Hippocampal formation (tissue), 2 donors: ENCODE measurements around the gene AJUBA.
"Not testable (repeated sequence)": the region's sequence is repeated elsewhere in the genome, so short reads cannot be mapped to it uniquely, and the experiment has no call there.

ENCODE experiments used
- DNase-seq, 2 donors: peaks; one replicate each; lab custom pipeline; 2025; lab: John Stamatoyannopoulos, UW

Gene AJUBA

GRCh38 chr14:23006544-23007419 lies 24.4 kb upstream of the AJUBA start:
- DNase-seq: peak; percentile 97 to 98

- no peak for DNase-seq
Measured at GRCh38 chr14:23006188-23006534, 23.8 kb upstream of the AJUBA start.

GRCh38 chr14:23005451-23006187 lies 23.3 kb upstream of the AJUBA start:
- DNase-seq: no peak

- DNase-seq: not testable (repeated sequence)
Measured at GRCh38 chr14:23004274-23004673, 21.9 kb upstream of the AJUBA start.

- DNase-seq: no peak
Measured at GRCh38 chr14:23002592-23002991, 20.2 kb upstream of the AJUBA start.

- no peak for DNase-seq
Measured at GRCh38 chr14:23000860-23001259, 18.5 kb upstream of the AJUBA start.

GRCh38 chr14:22998329-22999012 lies 16.1 kb upstream of the AJUBA start:
- no peak for DNase-seq

GRCh38 chr14:22997676-22998323 lies 15.4 kb upstream of the AJUBA start:
- DNase-seq: no peak

GRCh38 chr14:22996768-22997654 lies 14.7 kb upstream of the AJUBA start:
- no peak for DNase-seq

GRCh38 chr14:22995889-22996625 lies 13.7 kb upstream of the AJUBA start:
- no peak for DNase-seq

- DNase-seq: peak in 1 of 2 donors; percentile 18
Measured at GRCh38 chr14:22994762-22995275, 12.5 kb upstream of the AJUBA start.

- DNase-seq: no peak
Measured at GRCh38 chr14:22993517-22993916, 11.2 kb upstream of the AJUBA start.

- DNase-seq: no peak
Measured at GRCh38 chr14:22991852-22992251, 9.5 kb upstream of the AJUBA start.

- DNase-seq: no peak
Measured at GRCh38 chr14:22987291-22987690, 4.9 kb upstream of the AJUBA start.

- DNase-seq: peak; percentile 75 to 86
Measured at GRCh38 chr14:22986508-22987054, 4.2 kb upstream of the AJUBA start.

GRCh38 chr14:22985894-22986507 lies 3.6 kb upstream of the AJUBA start:
- DNase-seq: no peak

GRCh38 chr14:22984959-22985658 lies 2.8 kb upstream of the AJUBA start:
- no peak for DNase-seq

- no peak for DNase-seq
Measured at GRCh38 chr14:22981876-22982476, 375 bp downstream of the AJUBA start.
